ENCODE results near the gene ZC3H8. TPM values are rescaled to one million over a fixed set of nuclear protein-coding genes. Genes with fewer than 3 reads are reported as not detected.

Gene ZC3H8
- total RNA-seq, 2 donors from 2014 or later = 15.3 to 16.8 TPM

- Mint-ChIP-seq H3K4me1 (peaks cover 13% of the 10 kb centered on the region), H3K27ac (no peak overlapping the region), H3K4me3 (no peak overlapping the region)
Measured at GRCh38 chr2:112162956-112163355, 91.9 kb downstream of the ZC3H8 start.

GRCh38 chr2:112162341-112162740 lies 92.5 kb downstream of the ZC3H8 start:
- H3K9me3 ChIP-seq (ENCODE audit: control insufficient read depth, low read length, poor library complexity, severe bottlenecking) = no peaks in the 10 kb centered on the region
- Mint-ChIP-seq H3K36me3 (ENCODE audit: low read depth) (peaks cover 3% of the 10 kb centered on the region), H3K4me1 (peaks cover 12% of the 10 kb centered on the region), H3K27me3 (peaks cover 8% of the 10 kb centered on the region), H3K27ac (no peak overlapping the region), H3K4me3 (no peak overlapping the region)
- no peak for DNase-seq
- no peak for ATAC-seq

More at GRCh38 chr2:112162956-112163355, 91.9 kb downstream of the ZC3H8 start:
- peaks cover 3% of the 10 kb centered on the region for H3K36me3 Mint-ChIP-seq (ENCODE audit: low read depth)
- H3K9me3 ChIP-seq (ENCODE audit: control insufficient read depth, low read length, poor library complexity, severe bottlenecking) = no peaks in the 10 kb centered on the region
- ATAC-seq (no peak), DNase-seq (no peak)
- H3K27me3 Mint-ChIP-seq = peaks cover 8% of the 10 kb centered on the region

Other genes starting within 250 kb of the ZC3H8 start
- 10 to 100 TPM; 16.3 to 23.1 TPM for gene TMEM87B, start 199.8 kb downstream of the ZC3H8 start, total RNA-seq
- 10 to 100 TPM; 17.2 to 21.7 TPM for gene FBLN7, start 116.7 kb downstream of the ZC3H8 start, total RNA-seq
- gene ZC3H6, start 20.6 kb upstream of the ZC3H8 start, total RNA-seq = 10 to 100 TPM; 17.7 to 19.6 TPM
- gene RGPD8, start 178.6 kb upstream of the ZC3H8 start, total RNA-seq = 10 to 100 TPM; 42.7 to 60.6 TPM
- gene TTL, start 227.1 kb upstream of the ZC3H8 start, total RNA-seq = 10 to 100 TPM; 18.8 to 20.6 TPM

Measured in T-helper 17 cell (primary cell).